ENCODE data around the gene CHST8. TPM values are rescaled to one million over a fixed set of nuclear protein-coding genes. Genes with fewer than 3 reads are reported as not detected.

CHST8 gene
- total and polyA plus RNA-seq, 2 of the 13 experiments (the other 11 are each of a cell fraction or from before 2014, with no cell fraction given): not detected

- TF ChIP-seq SNAPC4 (CRISPR knock-in tag; IDR thresholded peaks at IDR 0.05) (no peak), ZNF569 (CRISPR knock-in tag; IDR thresholded peaks at IDR 0.05; ENCODE audit: borderline replicate concordance) (no peak), XBP1 (CRISPR knock-in tag; IDR thresholded peaks at IDR 0.05) (no peak), HHEX (CRISPR knock-in tag; IDR thresholded peaks at IDR 0.05) (no peak), ZNF354B (CRISPR knock-in tag; IDR thresholded peaks at IDR 0.05) (no peak), BCLAF1 (IDR thresholded peaks at IDR 0.05) (no peak), ETS1 (CRISPR knock-in tag; IDR thresholded peaks at IDR 0.05) (no peak), U2AF1 (optimal IDR thresholded peaks at IDR 0.05; ENCODE audit: low read depth, low read length) (no peak), TIGD3 (CRISPR knock-in tag; IDR thresholded peaks at IDR 0.05; ENCODE audit: borderline replicate concordance) (no peak), IKZF4 (CRISPR knock-in tag; IDR thresholded peaks at IDR 0.05; ENCODE audit: borderline replicate concordance, low read depth, not compliant biosample characterization) (no peak), ARID5B (CRISPR knock-in tag; IDR thresholded peaks at IDR 0.05) (peak; percentile 33; the same call in 1 of the 2 replicates), THYN1 (CRISPR knock-in tag; IDR thresholded peaks at IDR 0.05; ENCODE audit: borderline replicate concordance, low read depth) (no peak)
Measured at GRCh38 chr19:33804021-33804799, 182.5 kb downstream of the CHST8 start (continued).

Measured in HepG2 (cell line).